DMS53 (cell line): ENCODE data around the gene CSPG5.

ENCODE experiments used
- DNase-seq: peaks from one replicate; lab custom pipeline; 2025; lab: John Stamatoyannopoulos, UW

The CSPG5 gene

GRCh38 chr3:47540281-47540680 lies 38.4 kb downstream of the CSPG5 start:
- DNase-seq: no peak

GRCh38 chr3:47536967-47537366 lies 41.7 kb downstream of the CSPG5 start:
- no peak for DNase-seq

GRCh38 chr3:47536221-47536891 lies 42.3 kb downstream of the CSPG5 start:
- DNase-seq: no peak

- no peak for DNase-seq
Measured at GRCh38 chr3:47533996-47534454, 44.6 kb downstream of the CSPG5 start.

GRCh38 chr3:47533481-47533880 lies 45.2 kb downstream of the CSPG5 start:
- no peak for DNase-seq

- peak; percentile 36 for DNase-seq
Measured at GRCh38 chr3:47527952-47528725, 50.5 kb downstream of the CSPG5 start.

GRCh38 chr3:47525617-47526016 lies 53.0 kb downstream of the CSPG5 start:
- DNase-seq: no peak

GRCh38 chr3:47523310-47524073 lies 55.2 kb downstream of the CSPG5 start:
- DNase-seq: no peak

- DNase-seq: peak; percentile 74
Measured at GRCh38 chr3:47522082-47522987, 56.3 kb downstream of the CSPG5 start.

- no peak for DNase-seq
Measured at GRCh38 chr3:47520756-47521155, 57.9 kb downstream of the CSPG5 start.

- no peak for DNase-seq
Measured at GRCh38 chr3:47517937-47518336, 60.7 kb downstream of the CSPG5 start.

- no peak for DNase-seq
Measured at GRCh38 chr3:47515864-47516319, 62.8 kb downstream of the CSPG5 start.

- no peak for DNase-seq
Measured at GRCh38 chr3:47515100-47515499, 63.6 kb downstream of the CSPG5 start.

GRCh38 chr3:47513125-47513929 lies 65.3 kb downstream of the CSPG5 start, which contains the start of gene ELP6:
ELP6 (minus strand) TSS chr3:47513712; CDS start chr3:47513590, 122 bp downstream.
- DNase-seq: peak; percentile 89

- DNase-seq: peak; percentile 17
Measured at GRCh38 chr3:47512416-47513124, 66.1 kb downstream of the CSPG5 start.
